Breast epithelium (tissue), 4 donors: ENCODE results near the gene GPBP1. TPM values are rescaled to one million over a fixed set of nuclear protein-coding genes. Genes with fewer than 3 reads are reported as not detected.
"Not testable (repeated sequence)": the region's sequence is repeated elsewhere in the genome, so short reads cannot be mapped to it uniquely, and the experiment has no call there.

Source experiments
- DNase-seq, 2 donors: peaks; one replicate each; pipeline ENCODE4 v3.0.0-alpha.2; 2019; ENCODE audit warnings: low spot score in 2 of 2
- H3K27ac ChIP-seq, 2 donors: fragments of 200-600 bp; sonication (generic) in 1 of 2; one replicate each; pipeline ENCODE4 v1.5.1; 2016 to 2019; ENCODE audit warnings: mild to moderate bottlenecking in 1 of 2
- H3K27me3 ChIP-seq, 2 donors: fragments of 200-600 bp; sonication (generic) in 1 of 2; one replicate each; pipeline versions ENCODE4 v1.5.1 to v1.6.0; 2017 to 2019; ENCODE audit warnings: control low read depth in 1 of 2, mild to moderate bottlenecking in 1 of 2
- H3K36me3 ChIP-seq: fragments of 200-600 bp; one replicate; pipeline ENCODE4 v1.5.1; 2019
- H3K4me1 ChIP-seq, 2 donors: fragments of 200-600 bp; sonication (generic); one replicate each; pipeline ENCODE4 v1.5.1; 2016 to 2019; ENCODE audit warnings: control low read depth in 1 of 2
- H3K4me3 ChIP-seq, 3 donors: fragments of 200-600 bp; sonication (generic); 1 replicate in 2 of 3; 2 replicates in 1 of 3; pipeline ENCODE4 v1.5.1; 2016 to 2019; ENCODE audit warnings: mild to moderate bottlenecking in 3 of 3, moderate library complexity in 2 of 3
- H3K9me3 ChIP-seq, 2 donors: fragments of 200-600 bp; sonication (generic) in 1 of 2; one replicate each; pipeline ENCODE4 v1.5.1; 2016 to 2019; ENCODE audit warnings: control low read depth in 1 of 2
- POLR2A ChIP-seq: fragments of 450-650 bp; IDR thresholded peaks from one replicate; pipeline ENCODE4 v1.6.1; 2016; ENCODE audit warnings: antibody characterized with exemption, mild to moderate bottlenecking, moderate library complexity
- POLR2AphosphoS5 ChIP-seq, 3 donors: sonication (generic); formaldehyde crosslinking; IDR thresholded peaks; one replicate each; pipeline ENCODE4 v1.6.1; 2017; ENCODE audit warnings: antibody characterized with exemption in 3 of 3
- intact Hi-C: fragments of 100-400 bp; cut with DNase I; formaldehyde crosslinking; loops from one replicate; pipeline ENCODE4 v1.15.1; 2023; ENCODE audit warnings: low total_unique reads
- total RNA-seq, 3 donors: library from RNA; depleted of rRNA; stranded (reverse); fragments of >200 nt; gene quantifications; one replicate each; pipeline ENCODE4 v1.1.0, GENCODE V29; 2016
- TF ChIP-seq, protein P1 (sequence below), 3 donors: fragments of 450-650 bp; IDR thresholded peaks; one replicate each; pipeline ENCODE4 v1.5.1; 2016 to 2017; ENCODE audit warnings: antibody characterized with exemption in 3 of 3, mild to moderate bottlenecking in 3 of 3, moderate library complexity in 3 of 3

GPBP1 gene
- total RNA-seq, 3 donors from 2014 or later, result 61.1 to 141 (median 93.1) TPM

DNA sequence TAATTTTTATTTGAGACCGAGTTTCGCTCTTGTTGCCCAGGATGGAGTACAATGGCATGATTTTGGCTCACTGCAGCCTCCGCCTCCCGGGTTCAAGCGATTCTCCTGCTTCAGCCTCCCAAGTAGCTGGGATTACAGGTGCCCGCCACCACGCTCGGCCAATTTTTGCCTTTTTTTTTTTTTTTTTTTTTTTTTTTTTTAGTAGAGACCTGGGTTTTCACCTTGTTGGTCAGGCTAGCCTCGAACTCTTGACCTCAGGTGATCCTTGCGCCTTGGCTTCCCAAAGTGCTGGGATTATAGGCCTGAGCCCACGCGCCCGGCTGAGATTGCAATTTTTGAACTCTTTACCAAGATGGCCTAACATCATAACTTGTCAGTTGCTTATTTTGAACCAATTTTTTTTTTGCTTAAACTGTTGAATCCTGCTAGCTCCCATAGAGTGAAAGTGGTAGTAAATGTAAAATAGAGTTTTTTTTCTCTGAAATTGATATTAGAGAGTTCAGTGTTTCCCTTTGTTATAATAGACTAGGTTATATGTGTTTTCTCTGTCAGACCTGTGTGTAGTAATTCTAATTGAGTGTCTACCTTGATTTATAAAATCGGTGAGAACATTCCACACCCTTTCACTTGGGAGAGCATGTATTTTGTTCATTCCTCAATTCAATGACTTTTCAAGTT, 3.8 kb downstream of the GPBP1 start:
- Histone ChIP-seq H3K4me3 (peak overlapping the region; percentile 83 to 95 (median 92)), H3K4me1 (no peaks in the 10 kb centered on the region), H3K27ac (peak overlapping the region in 1 of 2 donors; percentile 100), H3K27me3 (no peaks in the 10 kb centered on the region), H3K36me3 (no peaks in the 10 kb centered on the region), H3K9me3 (no peaks in the 10 kb centered on the region)
- no peak for DNase-seq
- TF ChIP-seq, protein P1, sequence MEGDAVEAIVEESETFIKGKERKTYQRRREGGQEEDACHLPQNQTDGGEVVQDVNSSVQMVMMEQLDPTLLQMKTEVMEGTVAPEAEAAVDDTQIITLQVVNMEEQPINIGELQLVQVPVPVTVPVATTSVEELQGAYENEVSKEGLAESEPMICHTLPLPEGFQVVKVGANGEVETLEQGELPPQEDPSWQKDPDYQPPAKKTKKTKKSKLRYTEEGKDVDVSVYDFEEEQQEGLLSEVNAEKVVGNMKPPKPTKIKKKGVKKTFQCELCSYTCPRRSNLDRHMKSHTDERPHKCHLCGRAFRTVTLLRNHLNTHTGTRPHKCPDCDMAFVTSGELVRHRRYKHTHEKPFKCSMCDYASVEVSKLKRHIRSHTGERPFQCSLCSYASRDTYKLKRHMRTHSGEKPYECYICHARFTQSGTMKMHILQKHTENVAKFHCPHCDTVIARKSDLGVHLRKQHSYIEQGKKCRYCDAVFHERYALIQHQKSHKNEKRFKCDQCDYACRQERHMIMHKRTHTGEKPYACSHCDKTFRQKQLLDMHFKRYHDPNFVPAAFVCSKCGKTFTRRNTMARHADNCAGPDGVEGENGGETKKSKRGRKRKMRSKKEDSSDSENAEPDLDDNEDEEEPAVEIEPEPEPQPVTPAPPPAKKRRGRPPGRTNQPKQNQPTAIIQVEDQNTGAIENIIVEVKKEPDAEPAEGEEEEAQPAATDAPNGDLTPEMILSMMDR (IDR thresholded peaks at IDR 0.05), result no peak
- TF ChIP-seq POLR2A (no peak), POLR2AphosphoS5 (IDR thresholded peaks at IDR 0.05) (no peak)
- intact Hi-C loops, result no loop called here

DNA sequence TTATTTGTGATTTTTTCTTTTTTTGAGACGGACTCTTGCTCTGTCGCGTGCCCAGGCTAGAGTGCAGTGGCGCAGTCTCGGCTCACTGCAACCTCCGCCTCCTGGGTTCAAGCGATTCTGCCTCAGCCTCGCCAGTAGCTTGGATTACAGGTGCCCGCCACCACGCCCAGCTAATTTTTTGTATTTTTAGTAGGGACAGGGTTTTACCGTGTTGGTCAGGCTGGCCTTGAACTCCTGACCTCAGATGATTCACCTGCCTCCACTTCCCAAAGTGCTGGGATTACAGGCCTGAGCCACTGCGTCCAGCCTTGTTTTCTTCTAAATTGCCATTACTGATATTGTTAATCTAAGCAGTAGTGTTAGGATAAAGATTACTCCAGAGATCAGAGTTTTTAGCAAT, 4.4 kb downstream of the GPBP1 start:
- intact Hi-C loops, DNase-seq, H3K27me3 ChIP-seq, H3K9me3 ChIP-seq, H3K36me3 ChIP-seq, H3K4me1 ChIP-seq, H3K27ac ChIP-seq: not testable (repeated sequence)
- H3K4me3 ChIP-seq, result peak overlapping the region; percentile 19 to 92 (median 83)

- Histone ChIP-seq H3K27ac (peak overlapping the region; percentile 4 to 38), H3K9me3 (no peaks in the 10 kb centered on the region), H3K36me3 (no peaks in the 10 kb centered on the region), H3K4me1 (no peaks in the 10 kb centered on the region), H3K27me3 (no peaks in the 10 kb centered on the region), H3K4me3 (peak overlapping the region; percentile 19 to 92 (median 83))
- TF ChIP-seq POLR2A (no peak), POLR2AphosphoS5 (IDR thresholded peaks at IDR 0.05) (no peak)
- TF ChIP-seq, protein P1 (IDR thresholded peaks at IDR 0.05), result no peak
- DNase-seq, result no peak
- intact Hi-C loops, result no loop called here
Observed at GRCh38 chr5:57179262-57180200, 5.7 kb downstream of the GPBP1 start.

DNA sequence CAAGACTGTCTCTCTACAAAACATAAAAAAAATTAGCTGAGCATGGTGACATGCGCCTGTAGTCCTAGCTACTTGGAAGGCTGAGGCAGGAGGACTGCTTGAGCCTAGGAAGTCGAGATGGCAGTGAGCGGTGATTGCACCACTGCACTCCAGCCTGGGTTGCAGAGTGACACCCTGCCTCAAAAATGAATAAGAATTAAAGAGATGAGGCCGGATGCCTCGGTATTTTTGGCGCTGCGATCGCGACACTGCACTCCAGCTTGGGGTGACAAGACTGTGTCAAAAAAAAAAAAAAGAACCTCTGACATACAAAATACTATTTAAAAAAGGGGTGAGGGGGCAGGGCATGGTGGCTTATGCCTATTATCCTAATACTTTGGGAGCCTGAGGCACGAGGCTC, 7.3 kb downstream of the GPBP1 start:
- DNase-seq, result no peak

GRCh38 chr5:57184322-57184721, 10.5 kb downstream of the GPBP1 start:
- no peaks in the 10 kb centered on the region for H3K9me3 ChIP-seq
- H3K36me3 ChIP-seq, result no peaks in the 10 kb centered on the region
- no peaks in the 10 kb centered on the region for H3K27me3 ChIP-seq
- no peak for DNase-seq
- intact Hi-C loops, result no loop called here
- no peak overlapping the region for H3K27ac ChIP-seq
- no peaks in the 10 kb centered on the region for H3K4me1 ChIP-seq
- TF ChIP-seq, protein P1 (IDR thresholded peaks at IDR 0.05), result no peak
- TF ChIP-seq POLR2A (no peak), POLR2AphosphoS5 (IDR thresholded peaks at IDR 0.05) (no peak)
- H3K4me3 ChIP-seq, result peak overlapping the region in 1 of 3 donors; percentile 17

More for the DNA sequence above, 7.3 kb downstream of the GPBP1 start:
- Histone ChIP-seq H3K4me3 (no peak overlapping the region), H3K27me3 (no peaks in the 10 kb centered on the region), H3K27ac (no peak overlapping the region), H3K4me1 (no peaks in the 10 kb centered on the region), H3K36me3 (no peaks in the 10 kb centered on the region), H3K9me3 (no peaks in the 10 kb centered on the region)
- no peak for TF ChIP-seq POLR2AphosphoS5 (IDR thresholded peaks at IDR 0.05)
- no peak for TF ChIP-seq POLR2A
- TF ChIP-seq, protein P1 (IDR thresholded peaks at IDR 0.05), result no peak
- intact Hi-C loops, result no loop called here
